Body of pancreas (tissue), 4 donors: Measurements from ENCODE around the gene PLAC1.

ENCODE experiments used
- CTCF ChIP-seq, 7 experiments: fragments of 450-650 bp in 4 of 7; fragments of 200-600 bp in 3 of 7; sonication (generic) in 3 of 7; IDR thresholded peaks; one replicate each; pipeline ENCODE4 v1.5.1; 2016 to 2019; ENCODE audit warnings: antibody characterized with exemption in 7 of 7
- POLR2A ChIP-seq, 3 donors: fragments of 450-650 bp; IDR thresholded peaks; one replicate each; pipeline ENCODE4 v1.6.1; 2016; ENCODE audit warnings: antibody characterized with exemption in 3 of 3, mild to moderate bottlenecking in 2 of 3

GRCh38 chrX:134683351-134684005, 25.2 kb upstream of the PLAC1 start:
- TF ChIP-seq POLR2A (IDR thresholded peaks at IDR 0.05) (no peak), CTCF (IDR thresholded peaks at IDR 0.05) (no peak)
